K562 (cell line): Measurements from ENCODE around the gene ENOSF1. TPM values are rescaled to one million over a fixed set of nuclear protein-coding genes. Genes with fewer than 3 reads are reported as not detected.
A peak's percentile ranks its signal among the peaks of the same experiment; 100 is the strongest.

Source experiments
- ATF1 ChIP-seq, 2 experiments: fragments of 450-650 bp in 1 of 2; IDR thresholded peaks; 2 replicates each; pipeline ENCODE4 v1.6.1; 2016; ENCODE audit warnings: missing compliant biosample characterization in 1 of 2, missing genetic modification characterization in 1 of 2
- GABPB2 ChIP-seq: fragments of 250-450 bp; sonication (Bioruptor Pico); conservative IDR thresholded peaks from 2 replicates; pipeline ENCODE4 v1.5.1; 2021; ENCODE audit warnings: mild to moderate bottlenecking
- HNRNPH1 ChIP-seq: fragments of 200-400 bp; formaldehyde crosslinking; optimal IDR thresholded peaks from 2 replicates; pipeline ENCODE3; 2017; ENCODE audit warnings: low read depth, mild to moderate bottlenecking, low read length, moderate library complexity
- KDM5B ChIP-seq: fragments of 200-600 bp; sonication (generic); IDR thresholded peaks from 2 replicates; pipeline ENCODE4 v1.6.1; 2012; ENCODE audit warnings: low read depth, mild to moderate bottlenecking, moderate library complexity, low read length, control low read depth, inconsistent platforms; ENCODE audit not compliant: insufficient replicate concordance
- MTA3 ChIP-seq: fragments of 450-650 bp; formaldehyde crosslinking; IDR thresholded peaks from 2 replicates; pipeline ENCODE4 v1.6.1; 2017; ENCODE audit warnings: mild to moderate bottlenecking, borderline replicate concordance
- MXI1 ChIP-seq: IDR thresholded peaks from 2 replicates; pipeline ENCODE4 v1.6.1; 2011; ENCODE audit warnings: low read depth, mild to moderate bottlenecking, improper control_type of control experiment, low read length
- SAFB ChIP-seq: fragments of 200-400 bp; formaldehyde crosslinking; IDR thresholded peaks from 2 replicates; pipeline ENCODE4 v1.6.1; 2017; ENCODE audit warnings: low read depth, low read length, borderline replicate concordance
- TCFL5 ChIP-seq: fragments of 250-450 bp; sonication (Bioruptor Pico); conservative IDR thresholded peaks from 2 replicates; pipeline ENCODE4 v1.6.1; 2021; ENCODE audit warnings: mild to moderate bottlenecking, moderate library complexity, matching md5 sums
- ZBED1 ChIP-seq: IDR thresholded peaks from 2 replicates; pipeline ENCODE4 v1.6.1; 2014
- ZFP30 ChIP-seq: fragments of 250-450 bp; sonication (Bioruptor Pico); IDR thresholded peaks from 2 replicates; pipeline ENCODE4 v1.8.0; 2022; ENCODE audit warnings: moderate library complexity, mild to moderate bottlenecking, inconsistent platforms, borderline replicate concordance
- ZNF24 ChIP-seq: fragments of 450-650 bp; IDR thresholded peaks from 2 replicates; pipeline ENCODE4 v1.6.1; 2016
- ZNF699 ChIP-seq: fragments of 250-450 bp; sonication (Bioruptor Pico); IDR thresholded peaks from 2 replicates; pipeline ENCODE4 v1.8.0; 2021; ENCODE audit warnings: mild to moderate bottlenecking, moderate library complexity; ENCODE audit not compliant: insufficient replicate concordance
- polyA plus RNA-seq, 8 experiments: library from polyadenylated mRNA; depleted of rRNA in 4 of 8; stranded (reverse) in 5 of 8; unstranded in 3 of 8; fragments of >200 nt; fragmentation: Nextera tagmentation in 2 of 8; fragmentation: Illumina TruSeq in 1 of 8; extraction: Ambion mirVana in 2 of 8; extraction: Trizol in 1 of 8; gene quantifications; 2 replicates each; pipeline versions ENCODE4 v1.2.1 to v1.2.3, GENCODE V29; 2011 to 2014; ENCODE audit warnings: inconsistent platforms in 1 of 8, missing spikeins in 1 of 8
- total RNA-seq, 7 experiments: library from RNA; depleted of rRNA in 6 of 7; stranded (reverse); fragments of >200 nt in 6 of 7; fragmentation: Illumina TruSeq in 2 of 7; extraction: Trizol in 2 of 7; gene quantifications; 2 replicates each; pipeline versions ENCODE4 v1.2.1 to v1.2.3, GENCODE V29; 2011 to 2021; ENCODE audit warnings: low replicate concordance in 1 of 7
- TF ChIP-seq, protein P1 (sequence below): IDR thresholded peaks from 3 replicates; pipeline ENCODE4 v1.6.1; 2011; ENCODE audit warnings: borderline replicate concordance, mild to moderate bottlenecking, moderate library complexity; ENCODE audit not compliant: insufficient read length; ENCODE audit errors: extremely low read depth
- TF ChIP-seq, protein P2 (sequence below): fragments of 450-650 bp; formaldehyde crosslinking; IDR thresholded peaks from 2 replicates; pipeline ENCODE4 v1.4.0; 2022; ENCODE audit warnings: mild to moderate bottlenecking, moderate library complexity
- TF ChIP-seq, protein P3 (sequence below): fragments of 250-450 bp; sonication (Bioruptor Pico); IDR thresholded peaks from 2 replicates; pipeline ENCODE4 v1.8.0; 2021; ENCODE audit warnings: moderate library complexity, mild to moderate bottlenecking, inconsistent platforms
- TF ChIP-seq, protein P4 (sequence below), 2 experiments: fragments of 150-350 bp in 1 of 2; IDR thresholded peaks; 2 replicates each; pipeline ENCODE4 v1.6.1; 2012 to 2016; ENCODE audit warnings: low read depth in 2 of 2, low read length in 2 of 2, mild to moderate bottlenecking in 1 of 2, moderate library complexity in 1 of 2
- TF ChIP-seq, protein P5 (sequence below): fragments of 250-450 bp; sonication (Bioruptor Pico); IDR thresholded peaks from 2 replicates; pipeline ENCODE4 v1.8.0; 2021; ENCODE audit warnings: mild to moderate bottlenecking, moderate library complexity

Gene ENOSF1
- total and polyA plus RNA-seq, 9 of the 15 experiments (the other 6 are each of a cell fraction or from before 2014, with no cell fraction given) = 15.5 to 66.4 (median 46.5) TPM

DNA sequence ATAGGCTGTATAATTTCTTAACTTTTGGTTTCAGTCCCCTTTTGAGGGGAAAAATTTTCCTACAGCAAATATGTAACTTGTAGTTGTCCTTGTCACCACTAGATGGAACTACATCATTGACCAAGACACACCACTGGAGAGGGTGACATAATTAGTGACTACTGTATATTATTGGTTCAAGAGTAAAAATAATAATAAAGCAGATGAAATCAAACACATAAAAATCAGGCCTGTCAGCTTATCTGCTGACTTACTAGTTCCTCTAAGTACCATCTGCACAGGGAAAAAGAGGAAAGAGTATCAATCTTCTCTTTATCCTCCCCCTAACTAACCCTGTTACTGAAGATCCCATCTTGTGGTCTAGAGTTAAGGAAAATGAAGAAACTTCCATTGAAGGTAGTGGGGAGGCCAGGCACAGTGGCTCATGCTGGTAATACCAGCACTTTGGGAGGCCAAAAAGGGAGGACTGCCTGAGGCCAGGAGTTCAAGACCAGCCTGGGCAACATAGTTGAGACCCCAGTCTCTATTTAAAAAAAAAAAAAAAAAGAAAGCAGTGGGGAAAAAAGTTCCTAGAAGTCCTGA is 29.6 kb upstream of the ENOSF1 start (continued):
- TF ChIP-seq GABPB2 (CRISPR knock-in tag) (no peak), HNRNPH1 (no peak), ZBED1 (no peak), SAFB (no peak), MTA3 (peak; percentile 55; the same call in 1 of the 2 replicates), TCFL5 (CRISPR knock-in tag) (no peak; the same call in 1 of the 2 replicates), ZFP30 (CRISPR knock-in tag) (no peak), KDM5B (no peak), ZNF24 (no peak), MXI1 (no peak), ATF1 (CRISPR knock-in tag; IDR thresholded peaks at IDR 0.05) (no peak), ATF1 (tag; IDR thresholded peaks at IDR 0.05) (no peak), ZNF699 (CRISPR knock-in tag) (no peak)
- TF ChIP-seq, protein P1, sequence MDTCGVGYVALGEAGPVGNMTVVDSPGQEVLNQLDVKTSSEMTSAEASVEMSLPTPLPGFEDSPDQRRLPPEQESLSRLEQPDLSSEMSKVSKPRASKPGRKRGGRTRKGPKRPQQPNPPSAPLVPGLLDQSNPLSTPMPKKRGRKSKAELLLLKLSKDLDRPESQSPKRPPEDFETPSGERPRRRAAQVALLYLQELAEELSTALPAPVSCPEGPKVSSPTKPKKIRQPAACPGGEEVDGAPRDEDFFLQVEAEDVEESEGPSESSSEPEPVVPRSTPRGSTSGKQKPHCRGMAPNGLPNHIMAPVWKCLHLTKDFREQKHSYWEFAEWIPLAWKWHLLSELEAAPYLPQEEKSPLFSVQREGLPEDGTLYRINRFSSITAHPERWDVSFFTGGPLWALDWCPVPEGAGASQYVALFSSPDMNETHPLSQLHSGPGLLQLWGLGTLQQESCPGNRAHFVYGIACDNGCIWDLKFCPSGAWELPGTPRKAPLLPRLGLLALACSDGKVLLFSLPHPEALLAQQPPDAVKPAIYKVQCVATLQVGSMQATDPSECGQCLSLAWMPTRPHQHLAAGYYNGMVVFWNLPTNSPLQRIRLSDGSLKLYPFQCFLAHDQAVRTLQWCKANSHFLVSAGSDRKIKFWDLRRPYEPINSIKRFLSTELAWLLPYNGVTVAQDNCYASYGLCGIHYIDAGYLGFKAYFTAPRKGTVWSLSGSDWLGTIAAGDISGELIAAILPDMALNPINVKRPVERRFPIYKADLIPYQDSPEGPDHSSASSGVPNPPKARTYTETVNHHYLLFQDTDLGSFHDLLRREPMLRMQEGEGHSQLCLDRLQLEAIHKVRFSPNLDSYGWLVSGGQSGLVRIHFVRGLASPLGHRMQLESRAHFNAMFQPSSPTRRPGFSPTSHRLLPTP = peak; percentile 37
- TF ChIP-seq, protein P2, sequence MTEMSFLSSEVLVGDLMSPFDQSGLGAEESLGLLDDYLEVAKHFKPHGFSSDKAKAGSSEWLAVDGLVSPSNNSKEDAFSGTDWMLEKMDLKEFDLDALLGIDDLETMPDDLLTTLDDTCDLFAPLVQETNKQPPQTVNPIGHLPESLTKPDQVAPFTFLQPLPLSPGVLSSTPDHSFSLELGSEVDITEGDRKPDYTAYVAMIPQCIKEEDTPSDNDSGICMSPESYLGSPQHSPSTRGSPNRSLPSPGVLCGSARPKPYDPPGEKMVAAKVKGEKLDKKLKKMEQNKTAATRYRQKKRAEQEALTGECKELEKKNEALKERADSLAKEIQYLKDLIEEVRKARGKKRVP = no peak
- TF ChIP-seq, protein P3, sequence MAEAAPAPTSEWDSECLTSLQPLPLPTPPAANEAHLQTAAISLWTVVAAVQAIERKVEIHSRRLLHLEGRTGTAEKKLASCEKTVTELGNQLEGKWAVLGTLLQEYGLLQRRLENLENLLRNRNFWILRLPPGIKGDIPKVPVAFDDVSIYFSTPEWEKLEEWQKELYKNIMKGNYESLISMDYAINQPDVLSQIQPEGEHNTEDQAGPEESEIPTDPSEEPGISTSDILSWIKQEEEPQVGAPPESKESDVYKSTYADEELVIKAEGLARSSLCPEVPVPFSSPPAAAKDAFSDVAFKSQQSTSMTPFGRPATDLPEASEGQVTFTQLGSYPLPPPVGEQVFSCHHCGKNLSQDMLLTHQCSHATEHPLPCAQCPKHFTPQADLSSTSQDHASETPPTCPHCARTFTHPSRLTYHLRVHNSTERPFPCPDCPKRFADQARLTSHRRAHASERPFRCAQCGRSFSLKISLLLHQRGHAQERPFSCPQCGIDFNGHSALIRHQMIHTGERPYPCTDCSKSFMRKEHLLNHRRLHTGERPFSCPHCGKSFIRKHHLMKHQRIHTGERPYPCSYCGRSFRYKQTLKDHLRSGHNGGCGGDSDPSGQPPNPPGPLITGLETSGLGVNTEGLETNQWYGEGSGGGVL (CRISPR knock-in tag) = no peak
- TF ChIP-seq, protein P4, sequence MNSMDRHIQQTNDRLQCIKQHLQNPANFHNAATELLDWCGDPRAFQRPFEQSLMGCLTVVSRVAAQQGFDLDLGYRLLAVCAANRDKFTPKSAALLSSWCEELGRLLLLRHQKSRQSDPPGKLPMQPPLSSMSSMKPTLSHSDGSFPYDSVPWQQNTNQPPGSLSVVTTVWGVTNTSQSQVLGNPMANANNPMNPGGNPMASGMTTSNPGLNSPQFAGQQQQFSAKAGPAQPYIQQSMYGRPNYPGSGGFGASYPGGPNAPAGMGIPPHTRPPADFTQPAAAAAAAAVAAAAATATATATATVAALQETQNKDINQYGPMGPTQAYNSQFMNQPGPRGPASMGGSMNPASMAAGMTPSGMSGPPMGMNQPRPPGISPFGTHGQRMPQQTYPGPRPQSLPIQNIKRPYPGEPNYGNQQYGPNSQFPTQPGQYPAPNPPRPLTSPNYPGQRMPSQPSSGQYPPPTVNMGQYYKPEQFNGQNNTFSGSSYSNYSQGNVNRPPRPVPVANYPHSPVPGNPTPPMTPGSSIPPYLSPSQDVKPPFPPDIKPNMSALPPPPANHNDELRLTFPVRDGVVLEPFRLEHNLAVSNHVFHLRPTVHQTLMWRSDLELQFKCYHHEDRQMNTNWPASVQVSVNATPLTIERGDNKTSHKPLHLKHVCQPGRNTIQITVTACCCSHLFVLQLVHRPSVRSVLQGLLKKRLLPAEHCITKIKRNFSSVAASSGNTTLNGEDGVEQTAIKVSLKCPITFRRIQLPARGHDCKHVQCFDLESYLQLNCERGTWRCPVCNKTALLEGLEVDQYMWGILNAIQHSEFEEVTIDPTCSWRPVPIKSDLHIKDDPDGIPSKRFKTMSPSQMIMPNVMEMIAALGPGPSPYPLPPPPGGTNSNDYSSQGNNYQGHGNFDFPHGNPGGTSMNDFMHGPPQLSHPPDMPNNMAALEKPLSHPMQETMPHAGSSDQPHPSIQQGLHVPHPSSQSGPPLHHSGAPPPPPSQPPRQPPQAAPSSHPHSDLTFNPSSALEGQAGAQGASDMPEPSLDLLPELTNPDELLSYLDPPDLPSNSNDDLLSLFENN (IDR thresholded peaks at IDR 0.05; ENCODE audit: low read depth in 2 of 2, low read length in 2 of 2) = no peak
- TF ChIP-seq, protein P5, sequence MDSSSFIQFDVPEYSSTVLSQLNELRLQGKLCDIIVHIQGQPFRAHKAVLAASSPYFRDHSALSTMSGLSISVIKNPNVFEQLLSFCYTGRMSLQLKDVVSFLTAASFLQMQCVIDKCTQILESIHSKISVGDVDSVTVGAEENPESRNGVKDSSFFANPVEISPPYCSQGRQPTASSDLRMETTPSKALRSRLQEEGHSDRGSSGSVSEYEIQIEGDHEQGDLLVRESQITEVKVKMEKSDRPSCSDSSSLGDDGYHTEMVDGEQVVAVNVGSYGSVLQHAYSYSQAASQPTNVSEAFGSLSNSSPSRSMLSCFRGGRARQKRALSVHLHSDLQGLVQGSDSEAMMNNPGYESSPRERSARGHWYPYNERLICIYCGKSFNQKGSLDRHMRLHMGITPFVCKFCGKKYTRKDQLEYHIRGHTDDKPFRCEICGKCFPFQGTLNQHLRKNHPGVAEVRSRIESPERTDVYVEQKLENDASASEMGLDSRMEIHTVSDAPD = no peak
